Muscle of back (tissue), 13 donors: ENCODE data around the gene ALDH9A1. TPM values are rescaled to one million over a fixed set of nuclear protein-coding genes. Genes with fewer than 3 reads are reported as not detected.
"Not testable (repeated sequence)": the region's sequence is repeated elsewhere in the genome, so short reads cannot be mapped to it uniquely, and the experiment has no call there.

Source experiments
- DNase-seq, 3 donors: peaks; one replicate each; pipeline versions ENCODE4 v3.0.0 to v3.0.0-alpha.2; 2013
- long read RNA-seq, 9 donors: transcript quantifications; one replicate each; lab custom pipeline, GENCODE V29; 2026
- polyA plus RNA-seq, 10 donors: library from polyadenylated mRNA; unstranded; fragments of 120-200 nt; gene quantifications; one replicate each; pipeline ENCODE4 v1.2.1, GENCODE V29; 2013; ENCODE audit not compliant: insufficient read length in 10 of 10

Gene ALDH9A1
- 10 to 100 TPM; 39.3 to 55.5 (median 44.2) TPM for polyA plus RNA-seq
- long read RNA-seq, donor 1, transcript ALDH9A1-201 (11 exons, 2,696 nt) = minor isoform, 12 of 38 reads
- long read RNA-seq, donor 1, transcript ALDH9A1-203 (2 exons, 559 nt) = major isoform, 26 of 38 reads
- long read RNA-seq, donor 1, partial matches to known transcripts = 0 of 38 reads
- long read RNA-seq, donor 1, other reads (novel, unspliced or antisense) = 0 of 38 reads
- long read RNA-seq, donor 2, transcript ALDH9A1-201 (11 exons, 2,696 nt) = minor isoform, 17 of 35 reads
- long read RNA-seq, donor 2, transcript ALDH9A1-203 (2 exons, 559 nt) = major isoform, 18 of 35 reads
- long read RNA-seq, donor 2, partial matches to known transcripts = 0 of 35 reads
- long read RNA-seq, donor 2, other reads (novel, unspliced or antisense) = 0 of 35 reads
- long read RNA-seq, donor 3 = 0 reads
- long read RNA-seq, donor 4, transcript ALDH9A1-201 (11 exons, 2,696 nt) = minor isoform, 7 of 21 reads
- long read RNA-seq, donor 4, transcript ALDH9A1-203 (2 exons, 559 nt) = major isoform, 14 of 21 reads
- long read RNA-seq, donor 4, partial matches to known transcripts = 0 of 21 reads
- long read RNA-seq, donor 4, other reads (novel, unspliced or antisense) = 0 of 21 reads
- long read RNA-seq, donor 5, transcript ALDH9A1-201 (11 exons, 2,696 nt) = major isoform, 13 of 23 reads
- long read RNA-seq, donor 5, transcript ALDH9A1-203 (2 exons, 559 nt) = minor isoform, 10 of 23 reads
- long read RNA-seq, donor 5, partial matches to known transcripts = 0 of 23 reads
- long read RNA-seq, donor 5, other reads (novel, unspliced or antisense) = 0 of 23 reads
- long read RNA-seq, donor 6, transcript ALDH9A1-201 (11 exons, 2,696 nt) = minor isoform, 20 of 46 reads
- long read RNA-seq, donor 6, transcript ALDH9A1-203 (2 exons, 559 nt) = major isoform, 26 of 46 reads
- long read RNA-seq, donor 6, partial matches to known transcripts = 0 of 46 reads
- long read RNA-seq, donor 6, other reads (novel, unspliced or antisense) = 0 of 46 reads
- long read RNA-seq, donor 7, transcript ALDH9A1-201 (11 exons, 2,696 nt) = minor isoform, 11 of 31 reads
- long read RNA-seq, donor 7, transcript ALDH9A1-203 (2 exons, 559 nt) = major isoform, 20 of 31 reads
- long read RNA-seq, donor 7, partial matches to known transcripts = 0 of 31 reads
- long read RNA-seq, donor 7, other reads (novel, unspliced or antisense) = 0 of 31 reads
- long read RNA-seq, donor 8, transcript ALDH9A1-203 (2 exons, 559 nt) = major isoform, 17 of 21 reads
- long read RNA-seq, donor 8, partial matches to known transcripts = 0 of 21 reads
- long read RNA-seq, donor 8, other reads (novel, unspliced or antisense) = 0 of 21 reads
- long read RNA-seq, donor 9, partial matches to known transcripts = 0 of 3 reads
- long read RNA-seq, donor 9, other reads (novel, unspliced or antisense) = 0 of 3 reads

GRCh38 chr1:165697881-165698760, at the start of gene ALDH9A1:
Gene ALDH9A1 (minus strand): TSS chr1:165698562. CDS start chr1:165698558, 4 bp downstream.
- DNase-seq = peak; percentile 88 to 97 (median 88)

DNA sequence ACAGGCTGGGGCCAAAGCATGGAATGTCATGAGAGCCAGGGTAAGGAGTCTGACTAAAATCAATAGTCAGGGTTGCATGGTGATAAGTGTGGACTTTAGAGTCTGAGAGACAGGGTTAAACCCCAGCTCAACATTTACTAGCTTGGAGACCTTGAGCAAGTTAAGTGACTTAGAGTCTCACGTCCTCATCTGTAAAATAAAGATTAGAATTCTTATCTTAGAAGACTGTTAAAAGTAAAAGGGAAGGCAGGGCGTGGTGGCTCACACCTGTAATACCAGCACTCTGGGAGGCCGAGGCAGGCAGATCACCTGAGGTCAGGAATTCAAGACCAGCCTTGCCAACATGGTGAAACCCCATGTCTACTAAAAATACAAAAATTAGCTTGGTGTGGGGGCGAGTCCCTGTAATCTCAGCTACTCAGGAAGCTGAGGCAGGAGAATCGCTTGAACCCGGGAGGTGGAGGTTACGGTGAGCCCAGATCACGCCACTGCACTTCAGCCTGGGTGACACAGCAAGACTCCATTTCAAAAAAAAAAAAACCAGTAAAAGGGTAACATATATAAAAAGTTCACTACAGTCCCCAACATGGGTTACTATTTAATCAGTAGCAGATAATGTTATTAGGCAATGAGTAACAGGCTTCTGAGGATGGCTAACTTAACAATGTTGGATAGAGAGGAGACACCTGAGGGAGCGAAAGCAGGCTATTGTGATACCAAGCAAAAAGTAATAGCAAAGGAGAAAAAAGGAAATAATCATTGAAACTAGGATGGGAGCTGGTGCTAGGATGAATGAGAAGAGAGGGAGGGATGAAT, 49.5 kb upstream of the ALDH9A1 start:
- no peak for DNase-seq

DNA sequence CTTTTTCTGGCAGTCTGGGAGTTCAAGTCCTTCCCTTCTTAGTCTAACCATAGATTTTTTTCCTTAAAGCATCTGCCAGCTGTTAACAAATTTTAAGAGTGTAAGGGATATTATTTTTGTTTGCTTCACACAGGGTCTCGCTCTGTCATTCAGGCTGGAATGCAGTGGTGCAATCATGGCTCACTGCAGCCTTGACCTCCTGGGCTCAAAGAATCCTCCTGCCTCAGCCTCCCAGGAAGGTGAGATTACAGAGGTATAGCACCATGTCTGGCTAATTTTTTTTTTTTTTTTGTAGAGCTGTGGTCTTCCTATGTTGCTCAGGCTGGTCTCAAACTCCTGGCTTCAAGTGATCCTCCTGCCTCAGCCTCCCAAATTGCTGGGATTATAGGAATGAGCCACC, 46.6 kb upstream of the ALDH9A1 start:
- not testable (repeated sequence) for DNase-seq

DNA sequence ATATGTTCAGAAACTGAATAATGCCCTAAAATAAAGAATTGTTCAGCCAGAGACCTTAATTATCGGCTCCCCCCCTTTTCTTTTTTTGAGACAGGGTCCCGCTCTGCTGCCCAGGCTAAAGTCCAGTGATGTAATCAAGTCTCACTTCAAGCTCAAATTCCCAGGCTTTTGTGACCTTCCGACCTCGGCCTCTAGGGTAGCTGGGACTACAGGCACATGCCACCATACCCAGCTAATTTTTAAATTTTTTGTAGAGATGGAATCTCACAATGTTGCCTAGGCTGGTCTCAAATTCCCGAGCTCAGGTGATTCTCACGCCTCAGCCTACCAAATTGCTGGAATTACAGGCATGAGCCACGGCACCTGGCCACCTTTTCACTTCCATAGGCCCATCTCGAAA, 43.8 kb upstream of the ALDH9A1 start:
- no peak for DNase-seq

- no peak for DNase-seq
These were observed 40.4 kb upstream of the ALDH9A1 start for GRCh38 chr1:165738794-165739193.

GRCh38 chr1:165737196-165737595, 38.8 kb upstream of the ALDH9A1 start:
- DNase-seq = no peak

DNA sequence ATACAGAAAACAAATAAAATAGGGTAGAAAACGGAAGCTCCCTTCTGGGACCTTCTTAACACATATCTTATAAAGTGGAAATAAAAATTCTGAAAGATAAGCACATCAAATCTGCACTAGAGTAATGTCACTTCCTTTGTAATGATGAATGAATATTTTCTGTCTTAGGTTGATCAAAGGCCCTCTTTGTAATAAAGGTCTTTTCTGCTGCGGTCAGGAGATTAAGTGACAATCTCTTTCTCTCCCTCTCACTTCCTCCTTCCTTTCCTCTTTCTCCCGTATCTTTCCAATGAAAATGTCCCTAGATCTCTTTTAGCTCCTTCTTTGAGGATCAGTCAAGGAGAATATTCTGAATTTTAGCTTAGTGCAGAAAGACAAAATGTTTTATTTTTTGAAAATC, 36.5 kb upstream of the ALDH9A1 start:
- no peak for DNase-seq

DNA sequence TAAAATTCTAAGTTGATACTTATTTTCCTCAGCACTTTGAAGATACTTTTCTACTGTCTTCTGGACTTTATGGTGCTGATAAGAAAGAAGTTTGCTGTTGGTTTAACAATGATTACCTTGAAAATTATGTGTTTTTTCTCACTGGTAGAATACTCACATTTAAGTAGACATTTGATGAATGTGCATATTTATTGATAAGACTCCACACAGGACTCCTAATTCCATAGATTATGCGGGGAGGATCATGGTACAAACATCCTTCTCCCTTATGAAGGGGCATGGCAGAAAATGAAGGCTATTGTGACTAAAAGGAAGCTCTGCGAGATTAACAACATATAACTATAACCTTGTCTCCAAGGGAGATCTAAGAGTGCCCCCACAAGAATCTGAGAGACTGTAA, 28.5 kb upstream of the ALDH9A1 start:
- no peak for DNase-seq

- DNase-seq = no peak
These were observed 27.8 kb upstream of the ALDH9A1 start for GRCh38 chr1:165726169-165726568.

DNA sequence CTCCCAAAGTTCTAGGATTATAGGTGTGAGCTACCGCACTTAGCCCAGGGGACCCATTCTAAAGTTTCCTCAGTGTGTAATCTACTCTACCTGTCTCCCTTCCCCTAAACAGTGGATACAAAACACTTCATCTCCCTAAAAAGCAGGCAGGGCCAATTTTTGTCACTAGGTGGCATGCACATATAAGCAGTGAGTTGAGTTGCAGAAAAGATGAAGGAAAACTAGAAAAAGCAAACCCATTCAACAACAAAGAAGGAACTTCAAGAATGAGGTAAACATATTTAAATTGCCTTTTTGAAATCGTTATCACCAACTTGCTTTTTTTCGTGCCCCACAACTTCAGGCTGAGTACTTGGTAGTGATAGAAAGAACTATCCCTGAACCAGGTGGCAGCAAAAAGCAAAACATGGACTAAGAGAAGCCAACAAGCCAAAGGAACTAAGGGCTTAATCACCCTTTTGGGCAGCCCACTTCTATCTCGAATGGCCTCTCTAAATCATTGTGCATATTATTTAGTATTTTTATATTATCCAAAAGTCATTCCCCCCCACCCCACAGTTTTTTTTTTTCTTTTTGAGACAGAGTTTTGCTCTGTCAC, 19.7 kb upstream of the ALDH9A1 start:
- DNase-seq = peak; percentile 43 to 66 (median 53)

- DNase-seq = not testable (repeated sequence)
These were observed 18.1 kb upstream of the ALDH9A1 start for GRCh38 chr1:165716265-165717051.

GRCh38 chr1:165712764-165713163, 14.4 kb upstream of the ALDH9A1 start:
- no peak for DNase-seq

- no peak for DNase-seq
These were observed 9.8 kb upstream of the ALDH9A1 start for GRCh38 chr1:165707984-165708706.

GRCh38 chr1:165703648-165704047, 5.3 kb upstream of the ALDH9A1 start:
- DNase-seq = no peak

- DNase-seq = not testable (repeated sequence)
These were observed 3.6 kb upstream of the ALDH9A1 start for GRCh38 chr1:165701922-165702321.

- no peak for DNase-seq
These were observed 1.2 kb upstream of the ALDH9A1 start for GRCh38 chr1:165699577-165699976.

DNA sequence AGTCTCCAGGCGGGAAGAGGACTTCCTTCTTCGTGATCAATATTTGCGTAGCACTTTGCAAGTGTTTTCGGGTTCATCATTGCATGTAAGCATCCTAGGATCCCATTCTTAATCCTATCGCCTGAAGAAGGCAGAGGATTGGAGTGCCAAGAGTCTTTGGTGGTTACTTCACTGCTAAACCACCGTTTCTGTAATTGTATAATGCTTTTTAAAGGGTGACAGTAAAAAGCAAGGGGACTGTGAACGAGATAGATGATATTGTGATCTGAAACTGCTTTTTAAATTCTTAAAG, 345 bp upstream of the ALDH9A1 start:
- no peak for DNase-seq

- DNase-seq = peak in 1 of 3 donors; percentile 22
These were observed 876 bp downstream of the ALDH9A1 start for GRCh38 chr1:165697491-165697880.
